Progenitor cell of endocrine pancreas (in vitro differentiated cells): Measurements from ENCODE around the gene ANO3. TPM values are rescaled to one million over a fixed set of nuclear protein-coding genes. Genes with fewer than 3 reads are reported as not detected.

Source experiments
- DNase-seq: peaks from one replicate; pipeline ENCODE4 v3.0.0; 2021; ENCODE audit warnings: low spot score; ENCODE audit not compliant: unreplicated experiment
- H3K27ac Mint-ChIP-seq: 2 replicates; pipeline ENCODE4 v1.8.0; 2021; ENCODE audit warnings: mild to moderate bottlenecking, moderate library complexity, mixed read lengths
- H3K27me3 Mint-ChIP-seq: 2 replicates; pipeline ENCODE4 v1.8.0; 2021; ENCODE audit warnings: mixed read lengths
- H3K36me3 Mint-ChIP-seq: 2 replicates; pipeline ENCODE4 v1.8.0; 2022; ENCODE audit warnings: mixed read lengths; ENCODE audit not compliant: insufficient read depth
- H3K4me1 Mint-ChIP-seq: 2 replicates; pipeline ENCODE4 v1.8.0; 2021; ENCODE audit warnings: low read depth, mixed read lengths
- H3K4me3 Mint-ChIP-seq: 2 replicates; pipeline ENCODE4 v1.8.0; 2021; ENCODE audit warnings: low read depth, mild to moderate bottlenecking, moderate library complexity, mixed read lengths
- H3K9me3 Mint-ChIP-seq: 2 replicates; pipeline ENCODE4 v1.8.0; 2021; ENCODE audit warnings: low read depth, mixed read lengths
- CTCF ChIP-seq: fragments of 200-600 bp; sonication (generic); IDR thresholded peaks from one replicate; pipeline ENCODE4 v1.5.0; 2021; ENCODE audit warnings: antibody characterized with exemption, mild to moderate bottlenecking; ENCODE audit not compliant: unreplicated experiment
- total RNA-seq: library from RNA; stranded (reverse); gene quantifications from 2 replicates; pipeline ENCODE4 v1.2.1, GENCODE V29; 2021

ANO3 gene
- total RNA-seq, 1 donor from 2014 or later: 0.53 TPM

- H3K27me3 Mint-ChIP-seq: no peaks in the 10 kb centered on the region
- H3K4me1 Mint-ChIP-seq: no peaks in the 10 kb centered on the region
- H3K36me3 Mint-ChIP-seq: no peaks in the 10 kb centered on the region
- DNase-seq: no peak
- no peak for TF ChIP-seq CTCF
- H3K9me3 Mint-ChIP-seq: no peaks in the 10 kb centered on the region
- no peak overlapping the region for H3K27ac Mint-ChIP-seq
- no peak overlapping the region for H3K4me3 Mint-ChIP-seq
These were observed 92.3 kb downstream of the ANO3 start for GRCh38 chr11:26424255-26424654.

- no peak overlapping the region for H3K4me3 Mint-ChIP-seq
- no peak overlapping the region for H3K27ac Mint-ChIP-seq
- H3K36me3 Mint-ChIP-seq: no peaks in the 10 kb centered on the region
- no peaks in the 10 kb centered on the region for H3K27me3 Mint-ChIP-seq
- no peak for DNase-seq
- TF ChIP-seq CTCF: no peak
- no peaks in the 10 kb centered on the region for H3K4me1 Mint-ChIP-seq
- H3K9me3 Mint-ChIP-seq: peaks cover 4% of the 10 kb centered on the region
These were observed 107.9 kb downstream of the ANO3 start for GRCh38 chr11:26439854-26440253.

GRCh38 chr11:26442131-26442530 is 110.2 kb downstream of the ANO3 start:
- no peak for TF ChIP-seq CTCF
- Mint-ChIP-seq H3K4me3 (no peak overlapping the region), H3K27me3 (no peaks in the 10 kb centered on the region), H3K36me3 (no peaks in the 10 kb centered on the region), H3K9me3 (peaks cover 4% of the 10 kb centered on the region), H3K27ac (no peak overlapping the region), H3K4me1 (no peaks in the 10 kb centered on the region)
- DNase-seq: no peak

GRCh38 chr11:26443617-26444016 is 111.7 kb downstream of the ANO3 start:
- no peak for DNase-seq
- Mint-ChIP-seq H3K27ac (no peak overlapping the region), H3K27me3 (no peaks in the 10 kb centered on the region), H3K4me1 (no peaks in the 10 kb centered on the region), H3K9me3 (peaks cover 4% of the 10 kb centered on the region), H3K36me3 (no peaks in the 10 kb centered on the region), H3K4me3 (no peak overlapping the region)
- TF ChIP-seq CTCF: no peak

GRCh38 chr11:26457636-26458035 is 125.7 kb downstream of the ANO3 start:
- H3K9me3 Mint-ChIP-seq: peaks cover 4% of the 10 kb centered on the region
- H3K36me3 Mint-ChIP-seq: no peaks in the 10 kb centered on the region
- TF ChIP-seq CTCF: no peak
- no peaks in the 10 kb centered on the region for H3K4me1 Mint-ChIP-seq
- no peak overlapping the region for H3K4me3 Mint-ChIP-seq
- DNase-seq: no peak
- no peak overlapping the region for H3K27ac Mint-ChIP-seq
- H3K27me3 Mint-ChIP-seq: no peaks in the 10 kb centered on the region
